Breast epithelium (tissue), 3 donors: ENCODE data around the gene PANK1.

Experiments
- POLR2A ChIP-seq: fragments of 450-650 bp; IDR thresholded peaks from one replicate; pipeline ENCODE4 v1.6.1; 2016; ENCODE audit warnings: antibody characterized with exemption, mild to moderate bottlenecking, moderate library complexity
- POLR2AphosphoS5 ChIP-seq, 3 donors: sonication (generic); formaldehyde crosslinking; IDR thresholded peaks; one replicate each; pipeline ENCODE4 v1.6.1; 2017; ENCODE audit warnings: antibody characterized with exemption in 3 of 3
- TF ChIP-seq, protein P1 (sequence below), 3 donors: fragments of 450-650 bp; IDR thresholded peaks; one replicate each; pipeline ENCODE4 v1.5.1; 2016 to 2017; ENCODE audit warnings: antibody characterized with exemption in 3 of 3, mild to moderate bottlenecking in 3 of 3, moderate library complexity in 3 of 3

DNA sequence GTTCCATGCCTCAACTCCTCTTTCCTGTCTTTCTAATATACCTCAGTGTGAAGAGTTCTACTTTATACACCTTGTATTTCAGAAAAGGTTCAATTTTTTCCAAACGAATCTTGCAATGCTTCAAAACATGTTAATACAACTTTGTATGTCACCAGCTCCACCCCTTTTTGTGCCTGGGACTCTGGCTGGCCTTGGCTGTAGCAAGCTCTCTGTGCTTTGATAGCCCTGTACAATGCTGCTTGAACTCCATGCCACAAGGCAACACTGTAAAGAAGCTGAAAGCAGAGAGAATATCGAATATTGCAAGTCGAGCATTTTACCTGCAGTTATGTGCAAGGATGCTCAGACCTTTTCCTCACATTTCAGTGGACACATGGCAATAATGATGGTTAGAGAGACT lies 52.5 kb downstream of the PANK1 start:
- TF ChIP-seq, protein P1, sequence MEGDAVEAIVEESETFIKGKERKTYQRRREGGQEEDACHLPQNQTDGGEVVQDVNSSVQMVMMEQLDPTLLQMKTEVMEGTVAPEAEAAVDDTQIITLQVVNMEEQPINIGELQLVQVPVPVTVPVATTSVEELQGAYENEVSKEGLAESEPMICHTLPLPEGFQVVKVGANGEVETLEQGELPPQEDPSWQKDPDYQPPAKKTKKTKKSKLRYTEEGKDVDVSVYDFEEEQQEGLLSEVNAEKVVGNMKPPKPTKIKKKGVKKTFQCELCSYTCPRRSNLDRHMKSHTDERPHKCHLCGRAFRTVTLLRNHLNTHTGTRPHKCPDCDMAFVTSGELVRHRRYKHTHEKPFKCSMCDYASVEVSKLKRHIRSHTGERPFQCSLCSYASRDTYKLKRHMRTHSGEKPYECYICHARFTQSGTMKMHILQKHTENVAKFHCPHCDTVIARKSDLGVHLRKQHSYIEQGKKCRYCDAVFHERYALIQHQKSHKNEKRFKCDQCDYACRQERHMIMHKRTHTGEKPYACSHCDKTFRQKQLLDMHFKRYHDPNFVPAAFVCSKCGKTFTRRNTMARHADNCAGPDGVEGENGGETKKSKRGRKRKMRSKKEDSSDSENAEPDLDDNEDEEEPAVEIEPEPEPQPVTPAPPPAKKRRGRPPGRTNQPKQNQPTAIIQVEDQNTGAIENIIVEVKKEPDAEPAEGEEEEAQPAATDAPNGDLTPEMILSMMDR (IDR thresholded peaks at IDR 0.05), result no peak
- TF ChIP-seq POLR2A (no peak), POLR2AphosphoS5 (IDR thresholded peaks at IDR 0.05) (no peak)
